Calu3 (cell line): ENCODE results near the gene TRIM46. TPM values are rescaled to one million over a fixed set of nuclear protein-coding genes. Genes with fewer than 3 reads are reported as not detected.

Experiments used
- BruUV-seq: library from RNA; stranded (reverse); fragments of 400-500 nt; replicated peaks from 2 replicates; lab custom pipeline; 2021; lab: Mats Ljungman, UMichigan
- CTCF ChIA-PET: fragments of 300-600 bp; sonication (Branson Sonifier 250); formaldehyde crosslinking; loops from one replicate; lab custom pipeline; 2022; ENCODE audit warnings: antibody characterized with exemption; lab: Charles Lee
- DNase-seq: peaks from one replicate; pipeline ENCODE4 v3.0.0; 2022
- H3K27ac Mint-ChIP-seq: one replicate; pipeline ENCODE4 v1.8.0; 2022; ENCODE audit warnings: mixed read lengths; ENCODE audit not compliant: unreplicated experiment
- H3K27me3 Mint-ChIP-seq: one replicate; pipeline ENCODE4 v1.8.0; 2022; ENCODE audit warnings: mixed read lengths; ENCODE audit not compliant: unreplicated experiment
- H3K36me3 Mint-ChIP-seq: one replicate; pipeline ENCODE4 v1.8.0; 2022; ENCODE audit warnings: mild to moderate bottlenecking, moderate library complexity, mixed read lengths; ENCODE audit not compliant: insufficient read depth, unreplicated experiment
- H3K4me1 Mint-ChIP-seq: one replicate; pipeline ENCODE4 v1.8.0; 2022; ENCODE audit warnings: mild to moderate bottlenecking, low read depth, mixed read lengths; ENCODE audit not compliant: unreplicated experiment
- H3K4me3 Mint-ChIP-seq: one replicate; pipeline ENCODE4 v1.8.0; 2022; ENCODE audit warnings: mild to moderate bottlenecking, low read depth, moderate library complexity, mixed read lengths; ENCODE audit not compliant: unreplicated experiment
- H3K9me3 Mint-ChIP-seq: one replicate; pipeline ENCODE4 v1.8.0; 2022; ENCODE audit warnings: low read depth, mixed read lengths; ENCODE audit not compliant: unreplicated experiment
- CTCF ChIP-seq: fragments of 200-600 bp; IDR thresholded peaks from one replicate; pipeline ENCODE4 v1.8.0; 2022; ENCODE audit warnings: antibody characterized with exemption; ENCODE audit not compliant: unreplicated experiment
- intact Hi-C: fragments of 100-400 bp; cut with micrococcal nuclease; formaldehyde crosslinking; loops from one replicate; pipeline ENCODE4 v1.10.0; 2022; ENCODE audit not compliant: unreplicated experiment
- total RNA-seq: library from RNA; stranded (reverse); gene quantifications from 2 replicates; pipeline ENCODE4 v1.2.3, GENCODE V29; 2022

The TRIM46 gene
- total RNA-seq, 1 experiment from 2014 or later: 1.1 TPM

GRCh38 chr1:155131856-155132255 is 41.8 kb upstream of the TRIM46 start:
- no peak for TF ChIP-seq CTCF
- peak overlapping the region; percentile 70 for H3K27ac Mint-ChIP-seq
- CTCF ChIA-PET: interaction anchor here (0.8 kb wide), 1 partner anchor 41 kb away, joined by 3 read pairs; no protein-coding TSS in a partner anchor

GRCh38 chr1:155133799-155134281 is 39.8 kb upstream of the TRIM46 start:
- TF ChIP-seq CTCF: no peak
- Mint-ChIP-seq H3K4me1 (peaks cover 66% of the 10 kb centered on the region), H3K9me3 (no peaks in the 10 kb centered on the region), H3K36me3 (peaks cover 96% of the 10 kb centered on the region), H3K27ac (peak overlapping the region; percentile 97), H3K27me3 (no peaks in the 10 kb centered on the region), H3K4me3 (no peak overlapping the region)
- no TSS peak for BruUV-seq
- CTCF ChIA-PET: interaction anchor here (0.5 kb wide), 1 partner anchor 21 kb away, joined by 3 read pairs; no protein-coding TSS in a partner anchor
- intact Hi-C loops: no loop called here
- no peak for DNase-seq

More at GRCh38 chr1:155131856-155132255, 41.8 kb upstream of the TRIM46 start:
- Mint-ChIP-seq H3K4me1 (peaks cover 72% of the 10 kb centered on the region), H3K27me3 (no peaks in the 10 kb centered on the region), H3K4me3 (no peak overlapping the region), H3K9me3 (no peaks in the 10 kb centered on the region), H3K36me3 (peaks cover 98% of the 10 kb centered on the region)
- no TSS peak for BruUV-seq
- DNase-seq: no peak
- intact Hi-C loops: no loop called here

GRCh38 chr1:155134322-155134721 is 39.3 kb upstream of the TRIM46 start:
- Mint-ChIP-seq H3K9me3 (no peaks in the 10 kb centered on the region), H3K4me1 (peaks cover 65% of the 10 kb centered on the region), H3K27me3 (no peaks in the 10 kb centered on the region), H3K36me3 (peaks cover 96% of the 10 kb centered on the region), H3K4me3 (peak overlapping the region; percentile 86), H3K27ac (peak overlapping the region; percentile 97)
- intact Hi-C loops: no loop called here
- no TSS peak for BruUV-seq
- no peak for TF ChIP-seq CTCF
- no peak for DNase-seq
- CTCF ChIA-PET: interaction anchor here (0.5 to 1.7 kb wide), 5 partner anchors 8 to 43 kb away, joined by 3 to 7 read pairs (median 5); no protein-coding TSS in a partner anchor

- H3K27ac Mint-ChIP-seq: peak overlapping the region; percentile 97
- BruUV-seq: TSS peak; percentile 87
- H3K36me3 Mint-ChIP-seq: peaks cover 96% of the 10 kb centered on the region
- H3K27me3 Mint-ChIP-seq: no peaks in the 10 kb centered on the region
- intact Hi-C loops: no loop called here
- peak overlapping the region; percentile 86 for H3K4me3 Mint-ChIP-seq
- peak; percentile 94 for DNase-seq
- CTCF ChIA-PET: interaction anchor here (0.5 to 1.7 kb wide), 7 partner anchors 9 to 139 kb away, joined by 3 to 13 read pairs (median 5); no protein-coding TSS in a partner anchor
- H3K9me3 Mint-ChIP-seq: no peaks in the 10 kb centered on the region
- H3K4me1 Mint-ChIP-seq: peaks cover 59% of the 10 kb centered on the region
- TF ChIP-seq CTCF: no peak
Measured at GRCh38 chr1:155134880-155135414, 38.7 kb upstream of the TRIM46 start.
